Thyroid gland (tissue), 4 donors: ENCODE data around the gene IL18BP. TPM values are rescaled to one million over a fixed set of nuclear protein-coding genes. Genes with fewer than 3 reads are reported as not detected.

Experiments used
- DNase-seq, 2 donors: peaks; one replicate each; pipeline ENCODE4 v3.0.0-alpha.2; 2019
- H3K27ac ChIP-seq, 3 donors: fragments of 200-600 bp; sonication (generic); 1 replicate in 2 of 3; 2 replicates in 1 of 3; pipeline ENCODE4 v1.5.1; 2016 to 2019; ENCODE audit warnings: mild to moderate bottlenecking in 1 of 3, moderate library complexity in 1 of 3
- H3K27me3 ChIP-seq: fragments of 200-600 bp; sonication (generic); one replicate; pipeline ENCODE4 v1.5.1; 2019
- H3K36me3 ChIP-seq, 2 donors: fragments of 200-600 bp; sonication (generic); one replicate each; pipeline ENCODE4 v1.5.1; 2016 to 2019
- H3K4me1 ChIP-seq, 2 donors: fragments of 200-600 bp; sonication (generic); one replicate each; pipeline ENCODE4 v1.5.1; 2017 to 2019
- H3K4me3 ChIP-seq, 3 donors: fragments of 200-600 bp; sonication (generic); replicated peaks in 1 of 3; 1 replicate in 2 of 3; 2 replicates in 1 of 3; pipeline ENCODE4 v1.5.1; 2016; ENCODE audit warnings: mild to moderate bottlenecking in 1 of 3
- H3K9me3 ChIP-seq: fragments of 200-600 bp; sonication (generic); one replicate; pipeline ENCODE4 v1.5.1; 2017
- POLR2A ChIP-seq, 2 donors: fragments of 450-650 bp; IDR thresholded peaks; one replicate each; pipeline ENCODE4 v1.6.1; 2017; ENCODE audit warnings: antibody characterized with exemption in 2 of 2, mild to moderate bottlenecking in 2 of 2, moderate library complexity in 1 of 2
- WGBS, 2 donors: methylation state at CpG; one replicate each; pipeline ENCODE4 v1.1.5; 2017; 5-methylcytosine and 5-hydroxymethylcytosine counted together
- intact Hi-C: fragments of 100-400 bp; cut with DNase I; formaldehyde crosslinking; loops from one replicate; pipeline ENCODE4 v1.15.1; 2023
- small RNA-seq: library from RNA; depleted of rRNA; stranded (forward); fragments of <200 nt; gene quantifications from one replicate; pipeline ENCODE3, GENCODE V24; 2016
- total RNA-seq, 4 donors: library from RNA; depleted of rRNA; stranded (reverse); fragments of >200 nt; gene quantifications; one replicate each; pipeline ENCODE4 v1.2.3, GENCODE V29; 2016
- TF ChIP-seq, protein P1 (sequence below), 6 experiments: fragments of 200-600 bp in 3 of 6; fragments of 450-650 bp in 3 of 6; sonication (generic) in 3 of 6; IDR thresholded peaks; one replicate each; pipeline ENCODE4 v1.5.1; 2016 to 2019; ENCODE audit warnings: antibody characterized with exemption in 6 of 6, mild to moderate bottlenecking in 2 of 6, inconsistent platforms in 1 of 6, moderate library complexity in 1 of 6

The IL18BP gene
- total RNA-seq, 4 donors from 2014 or later: 7.6 to 12.1 (median 9.5) TPM

DNA sequence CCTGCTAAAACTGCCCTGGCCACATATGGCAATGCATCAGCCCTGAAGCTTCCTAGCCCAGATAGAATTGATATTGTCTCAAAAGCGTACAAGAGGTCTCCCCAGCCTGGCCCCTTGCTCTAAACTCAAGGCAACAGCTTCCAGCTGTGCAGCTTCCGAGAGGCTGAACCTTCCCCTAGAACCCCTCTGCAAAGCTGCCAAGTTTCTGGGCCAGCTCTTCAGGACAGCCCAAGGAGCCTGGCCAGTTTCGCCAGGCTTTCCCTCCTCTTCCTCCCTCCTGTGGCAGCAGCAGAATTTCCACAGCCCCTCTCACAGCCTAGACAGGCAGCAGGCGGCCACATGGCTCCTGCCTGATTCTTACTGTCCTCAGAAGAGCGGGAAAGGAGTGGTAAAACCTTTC lies 47.1 kb downstream of the IL18BP start:
- H3K4me1 ChIP-seq: peaks cover 25 to 26% of the 10 kb centered on the region in 2 donors
- H3K9me3 ChIP-seq: no peaks in the 10 kb centered on the region
- no peak overlapping the region for H3K27ac ChIP-seq
- intact Hi-C loops: no loop called here
- no peak overlapping the region for H3K4me3 ChIP-seq
- DNase-seq: no peak
- H3K36me3 ChIP-seq: no peaks in the 10 kb centered on the region
- TF ChIP-seq, protein P1, sequence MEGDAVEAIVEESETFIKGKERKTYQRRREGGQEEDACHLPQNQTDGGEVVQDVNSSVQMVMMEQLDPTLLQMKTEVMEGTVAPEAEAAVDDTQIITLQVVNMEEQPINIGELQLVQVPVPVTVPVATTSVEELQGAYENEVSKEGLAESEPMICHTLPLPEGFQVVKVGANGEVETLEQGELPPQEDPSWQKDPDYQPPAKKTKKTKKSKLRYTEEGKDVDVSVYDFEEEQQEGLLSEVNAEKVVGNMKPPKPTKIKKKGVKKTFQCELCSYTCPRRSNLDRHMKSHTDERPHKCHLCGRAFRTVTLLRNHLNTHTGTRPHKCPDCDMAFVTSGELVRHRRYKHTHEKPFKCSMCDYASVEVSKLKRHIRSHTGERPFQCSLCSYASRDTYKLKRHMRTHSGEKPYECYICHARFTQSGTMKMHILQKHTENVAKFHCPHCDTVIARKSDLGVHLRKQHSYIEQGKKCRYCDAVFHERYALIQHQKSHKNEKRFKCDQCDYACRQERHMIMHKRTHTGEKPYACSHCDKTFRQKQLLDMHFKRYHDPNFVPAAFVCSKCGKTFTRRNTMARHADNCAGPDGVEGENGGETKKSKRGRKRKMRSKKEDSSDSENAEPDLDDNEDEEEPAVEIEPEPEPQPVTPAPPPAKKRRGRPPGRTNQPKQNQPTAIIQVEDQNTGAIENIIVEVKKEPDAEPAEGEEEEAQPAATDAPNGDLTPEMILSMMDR (IDR thresholded peaks at IDR 0.05): no peak
- no peaks in the 10 kb centered on the region for H3K27me3 ChIP-seq
- 59 to 77% methylated on average over 3 to 5 of the region's 5 CpGs for WGBS, 2 donors

DNA sequence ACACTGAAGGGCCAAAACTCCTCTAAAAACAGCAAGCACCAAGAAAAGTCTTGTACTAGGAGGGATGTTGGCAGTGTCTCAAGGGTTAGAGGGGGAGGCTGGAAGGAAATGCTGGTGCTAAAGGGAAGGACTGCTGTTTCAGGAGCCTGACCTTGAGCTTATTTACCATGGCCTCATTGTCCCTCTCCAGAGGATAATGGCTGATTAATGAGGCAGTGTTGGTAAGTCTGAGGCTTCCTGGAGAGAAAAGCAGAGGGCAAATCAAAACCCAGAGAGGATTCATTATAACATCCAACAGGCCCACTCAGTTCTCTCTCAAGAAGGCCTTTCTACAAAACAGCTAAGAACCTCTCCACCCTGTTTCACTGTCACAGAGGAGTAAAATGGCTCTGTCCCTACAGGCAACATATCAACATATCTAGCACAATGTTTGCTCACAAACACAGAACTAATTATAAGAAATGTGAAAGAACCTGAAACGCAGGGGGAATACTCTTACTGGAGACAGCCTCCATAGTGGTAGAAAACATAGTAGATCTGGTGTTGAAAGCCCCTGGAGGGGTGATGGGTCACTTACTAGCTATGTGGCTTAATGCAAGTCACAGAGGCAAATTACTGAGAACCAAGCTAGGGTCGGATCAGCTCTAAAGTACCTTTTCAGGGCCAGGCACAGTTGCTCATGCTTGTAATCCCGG lies 50.2 kb downstream of the IL18BP start:
- Histone ChIP-seq H3K36me3 (no peaks in the 10 kb centered on the region), H3K27ac (peak overlapping the region; percentile 49 to 64 (median 64)), H3K27me3 (no peaks in the 10 kb centered on the region), H3K4me3 (no peak overlapping the region), H3K9me3 (no peaks in the 10 kb centered on the region), H3K4me1 (peaks cover 10 to 11% of the 10 kb centered on the region in 2 donors)
- DNase-seq: no peak
- WGBS, 2 donors: 84 to 94% methylated on average over 3 of the region's 3 CpGs
- TF ChIP-seq POLR2A (IDR thresholded peaks at IDR 0.05): no peak
- TF ChIP-seq, protein P1 (IDR thresholded peaks at IDR 0.05): no peak
- intact Hi-C loops: no loop called here

Small RNA genes lying within 50 kb of the gene (small RNA-seq; reads per million reads assigned to genes)
- gene RNU6-72P: not detected

Other genes starting within 250 kb of the IL18BP start
- gene DEFB108B, start 165.7 kb upstream of the IL18BP start, total RNA-seq: not detected
- gene DEFB131B, start 120.5 kb upstream of the IL18BP start, total RNA-seq: not detected
- 10 to 100 TPM; 13.8 to 19.9 (median 16.4) TPM for gene XNDC1N, start 70.3 kb upstream of the IL18BP start, total RNA-seq
- 10 to 100 TPM; 41.9 to 64.4 (median 54.7) TPM for gene RNF121, start 69.9 kb upstream of the IL18BP start, total RNA-seq
- gene NUMA1, start 81.6 kb downstream of the IL18BP start, total RNA-seq: 100 to 1,000 TPM; 259 to 342 (median 280) TPM
- gene LRRC51, start 81.9 kb downstream of the IL18BP start, total RNA-seq: 10 to 100 TPM; 13.0 to 24.5 (median 14.1) TPM
- gene LAMTOR1, start 104.4 kb downstream of the IL18BP start, total RNA-seq: 100 to 1,000 TPM; 127 to 204 (median 182) TPM
- not detected for gene TOMT, start 107.0 kb downstream of the IL18BP start, total RNA-seq
- gene ANAPC15, start 113.8 kb downstream of the IL18BP start, total RNA-seq: 10 to 100 TPM; 21.5 to 49.6 (median 39.7) TPM
- gene FOLR3, start 136.8 kb downstream of the IL18BP start, total RNA-seq: 1 to 10 TPM in 2 of 4 donors, not detected in 2; 1.2 to 1.6 TPM
- gene FOLR1, start 193.2 kb downstream of the IL18BP start, total RNA-seq: 10 to 100 TPM in 3 of 4 donors, 1 to 10 TPM in 1; 5.5 to 64.9 (median 36.3) TPM
- 10 to 100 TPM in 2 of 4 donors, 1 to 10 TPM in 2; 5.3 to 28.6 (median 9.7) TPM for gene FOLR2, start 217.9 kb downstream of the IL18BP start, total RNA-seq
- gene INPPL1, start 225.9 kb downstream of the IL18BP start, total RNA-seq: 100 to 1,000 TPM in 2 of 4 donors, 10 to 100 TPM in 2; 85.9 to 114 (median 99.5) TPM
- not detected for gene PHOX2A, start 245.3 kb downstream of the IL18BP start, total RNA-seq